Measurements from ENCODE around the gene RAB26. TPM values are rescaled to one million over a fixed set of nuclear protein-coding genes. Genes with fewer than 3 reads are reported as not detected.
A peak's percentile ranks its signal among the peaks of the same experiment; 100 is the strongest.

RAB26 gene
- total and polyA plus RNA-seq, 2 donors (not counting 3 experiments of a cell fraction or from before 2014, with no cell fraction given): 0.91 to 2.0 TPM

- peaks cover 60% of the 10 kb centered on the region for H3K79me2 ChIP-seq (ENCODE audit: control insufficient read depth, insufficient read depth, low read length)
- H3K4me1 ChIP-seq (ENCODE audit: control insufficient read depth, extremely low read depth, insufficient read depth, low read length): peaks cover 35% of the 10 kb centered on the region
- H3K9me1 ChIP-seq (replicated peaks; ENCODE audit: control insufficient read depth, extremely low read depth, insufficient read depth, low read length): no peaks in the 10 kb centered on the region
- peak overlapping the region; percentile 83 for H3K9ac ChIP-seq (replicated peaks; ENCODE audit: extremely low read depth, insufficient read depth, low read length)
- CTCF ChIA-PET: interaction anchor here (0.6 to 2.5 kb wide), 9 partner anchors 13 to 155 kb away, joined by 3 to 14 read pairs (median 4); partner anchors contain the start of gene ECI1
- H3K9me3 ChIP-seq (replicated peaks; ENCODE audit: control insufficient read depth, insufficient read depth, low read length): no peaks in the 10 kb centered on the region
- DNase-seq (ENCODE audit: low read depth, low spot score): no peak
- no peaks in the 10 kb centered on the region for H4K20me1 ChIP-seq (replicated peaks; ENCODE audit: control insufficient read depth, extremely low read depth, insufficient read depth, low read length)
- H2AFZ ChIP-seq (ENCODE audit: low read depth, low read length): no peak overlapping the region
- POLR2A ChIA-PET: interaction anchor here (0.6 to 1.1 kb wide), 3 partner anchors 9 to 130 kb away, joined by 3 to 4 read pairs (median 3); no protein-coding TSS in a partner anchor
- H3K4me3 ChIP-seq (replicated peaks in 1 of 3; ENCODE audit: insufficient read depth in 1 of 3, low read depth in 1 of 3, low read length in 3 of 3): peak overlapping the region; percentile 15 to 96 (median 65)
- H3K36me3 ChIP-seq (ENCODE audit: control insufficient read depth in 2 of 2, extremely low read depth in 1 of 2, insufficient read depth in 2 of 2, low read length in 2 of 2): peaks cover 2 to 7% of the 10 kb centered on the region in 2 experiments
- intact Hi-C loops (cut with micrococcal nuclease) (loop anchor here (1.0 to 5.0 kb wide), 2 partner anchors 148 to 291 kb away; no protein-coding TSS in a partner anchor), dilution Hi-C loops (cut with MboI; ENCODE audit: extremely low pct_ligation_motif_present, low sequenced_read_pairs) (loop anchor here (25.0 kb wide), 1 partner anchor 116 kb away; the partner anchor contains the start of genes NHERF2, NTHL1 and TSC2)
- peak; percentile 37 for TF ChIP-seq POLR2AphosphoS5 (IDR thresholded peaks at IDR 0.05; ENCODE audit: insufficient read depth, low read depth, low read length)
- TF ChIP-seq MAX (IDR thresholded peaks at IDR 0.05; ENCODE audit: insufficient read depth, insufficient read length): no peak
- TF ChIP-seq JUN (IDR thresholded peaks at IDR 0.05; ENCODE audit: borderline replicate concordance, insufficient read depth, insufficient read length, low read depth): no peak
- TF ChIP-seq POLR2A (IDR thresholded peaks at IDR 0.05; ENCODE audit: low read depth, low read length): peak; percentile 87
- TF ChIP-seq EZH2 (IDR thresholded peaks at IDR 0.05; ENCODE audit: borderline replicate concordance, low read depth, low read length, severe bottlenecking): no peak
- no peaks in the 10 kb centered on the region for H3K27me3 ChIP-seq (ENCODE audit: control insufficient read depth in 2 of 2, insufficient read depth in 2 of 2, low read length in 2 of 2)
- no peak for FAIRE-seq
- no peak overlapping the region for H3K27ac ChIP-seq (ENCODE audit: insufficient read depth, low read depth, low read length)
- no TSS peak for BruUV-seq (replicated peaks)
- peak overlapping the region; percentile 75 for H3K4me2 ChIP-seq (ENCODE audit: insufficient read depth, low read length)
Measured at GRCh38 chr16:2152695-2153506, 4.5 kb downstream of the RAB26 start.
